ENCODE measurements around the gene FAM50A.

The FAM50A gene

DNA sequence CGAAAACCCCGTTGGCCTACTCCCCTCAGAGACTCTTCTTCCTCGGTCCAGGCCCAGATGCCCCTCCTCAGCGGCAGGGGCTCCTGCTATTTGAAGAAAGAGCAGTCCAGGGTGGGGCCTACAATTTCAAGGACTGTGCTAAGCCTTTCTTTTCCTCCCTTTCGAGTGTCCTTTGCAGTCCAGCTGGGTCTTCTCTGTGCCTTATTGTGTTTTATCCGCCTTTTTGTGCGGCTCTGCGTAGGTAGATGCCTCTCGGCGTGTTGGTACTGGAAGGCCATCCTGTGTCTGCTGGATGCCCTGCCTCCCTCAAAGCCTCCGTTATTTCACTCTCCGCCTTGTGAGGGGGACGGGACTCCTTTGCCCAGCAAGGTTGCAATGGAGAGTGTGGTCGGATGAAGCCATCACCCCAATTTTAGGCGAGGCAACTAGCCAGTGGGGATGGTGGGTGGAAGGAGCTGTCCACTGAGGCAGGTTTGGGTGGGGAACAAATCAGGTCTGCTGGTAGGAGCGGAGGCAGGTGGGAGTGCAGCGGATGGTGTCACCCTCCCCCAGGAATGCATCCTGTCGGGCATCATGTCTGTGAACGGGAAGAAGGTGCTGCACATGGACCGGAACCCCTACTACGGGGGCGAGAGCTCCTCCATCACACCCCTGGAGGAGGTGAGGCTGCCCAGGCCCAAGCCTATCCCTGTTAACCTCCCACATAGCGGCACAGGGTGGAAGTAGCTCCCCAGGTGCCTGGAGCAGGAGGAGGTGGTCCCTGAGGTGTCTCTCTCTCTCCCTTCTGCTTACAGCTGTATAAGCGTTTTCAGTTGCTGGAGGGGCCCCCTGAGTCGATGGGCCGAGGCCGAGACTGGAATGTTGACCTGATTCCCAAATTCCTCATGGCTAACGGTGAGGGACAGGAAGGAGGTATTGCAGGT lies 5.7 kb upstream of the FAM50A start:
- TF ChIP-seq, protein P1, sequence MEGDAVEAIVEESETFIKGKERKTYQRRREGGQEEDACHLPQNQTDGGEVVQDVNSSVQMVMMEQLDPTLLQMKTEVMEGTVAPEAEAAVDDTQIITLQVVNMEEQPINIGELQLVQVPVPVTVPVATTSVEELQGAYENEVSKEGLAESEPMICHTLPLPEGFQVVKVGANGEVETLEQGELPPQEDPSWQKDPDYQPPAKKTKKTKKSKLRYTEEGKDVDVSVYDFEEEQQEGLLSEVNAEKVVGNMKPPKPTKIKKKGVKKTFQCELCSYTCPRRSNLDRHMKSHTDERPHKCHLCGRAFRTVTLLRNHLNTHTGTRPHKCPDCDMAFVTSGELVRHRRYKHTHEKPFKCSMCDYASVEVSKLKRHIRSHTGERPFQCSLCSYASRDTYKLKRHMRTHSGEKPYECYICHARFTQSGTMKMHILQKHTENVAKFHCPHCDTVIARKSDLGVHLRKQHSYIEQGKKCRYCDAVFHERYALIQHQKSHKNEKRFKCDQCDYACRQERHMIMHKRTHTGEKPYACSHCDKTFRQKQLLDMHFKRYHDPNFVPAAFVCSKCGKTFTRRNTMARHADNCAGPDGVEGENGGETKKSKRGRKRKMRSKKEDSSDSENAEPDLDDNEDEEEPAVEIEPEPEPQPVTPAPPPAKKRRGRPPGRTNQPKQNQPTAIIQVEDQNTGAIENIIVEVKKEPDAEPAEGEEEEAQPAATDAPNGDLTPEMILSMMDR (IDR thresholded peaks at IDR 0.05; ENCODE audit: low read depth, low read length, missing control alignments) = no peak
- peak overlapping the region; percentile 62 for H3K4me3 ChIP-seq (ENCODE audit: low read depth, low read length)
- DNase-seq (ENCODE audit: low read depth) = no peak
- in situ Hi-C loops (cut with HindIII; ENCODE audit: low sequenced_read_pairs) = no loop called here

DNA sequence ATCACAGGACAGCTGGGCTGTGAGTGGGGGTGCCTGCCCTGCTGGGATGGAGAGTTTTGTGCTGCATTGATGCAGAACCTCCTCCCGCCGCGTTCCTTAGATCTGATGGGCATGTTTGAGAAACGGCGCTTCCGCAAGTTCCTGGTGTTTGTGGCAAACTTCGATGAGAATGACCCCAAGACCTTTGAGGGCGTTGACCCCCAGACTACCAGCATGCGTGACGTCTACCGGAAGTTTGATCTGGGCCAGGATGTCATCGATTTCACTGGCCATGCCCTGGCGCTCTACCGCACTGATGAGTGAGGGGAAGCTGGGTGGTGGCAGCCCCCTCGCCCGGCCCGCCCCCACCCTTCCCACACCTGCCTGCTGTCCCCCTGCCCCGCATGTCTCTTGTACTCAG lies 4.1 kb upstream of the FAM50A start:
- no peak for DNase-seq (ENCODE audit: low read depth)
- TF ChIP-seq, protein P1 (IDR thresholded peaks at IDR 0.05; ENCODE audit: low read depth, low read length, missing control alignments) = no peak
- H3K4me3 ChIP-seq (ENCODE audit: low read depth, low read length) = no peak overlapping the region
- in situ Hi-C loops (cut with HindIII; ENCODE audit: low sequenced_read_pairs) = no loop called here

DNA sequence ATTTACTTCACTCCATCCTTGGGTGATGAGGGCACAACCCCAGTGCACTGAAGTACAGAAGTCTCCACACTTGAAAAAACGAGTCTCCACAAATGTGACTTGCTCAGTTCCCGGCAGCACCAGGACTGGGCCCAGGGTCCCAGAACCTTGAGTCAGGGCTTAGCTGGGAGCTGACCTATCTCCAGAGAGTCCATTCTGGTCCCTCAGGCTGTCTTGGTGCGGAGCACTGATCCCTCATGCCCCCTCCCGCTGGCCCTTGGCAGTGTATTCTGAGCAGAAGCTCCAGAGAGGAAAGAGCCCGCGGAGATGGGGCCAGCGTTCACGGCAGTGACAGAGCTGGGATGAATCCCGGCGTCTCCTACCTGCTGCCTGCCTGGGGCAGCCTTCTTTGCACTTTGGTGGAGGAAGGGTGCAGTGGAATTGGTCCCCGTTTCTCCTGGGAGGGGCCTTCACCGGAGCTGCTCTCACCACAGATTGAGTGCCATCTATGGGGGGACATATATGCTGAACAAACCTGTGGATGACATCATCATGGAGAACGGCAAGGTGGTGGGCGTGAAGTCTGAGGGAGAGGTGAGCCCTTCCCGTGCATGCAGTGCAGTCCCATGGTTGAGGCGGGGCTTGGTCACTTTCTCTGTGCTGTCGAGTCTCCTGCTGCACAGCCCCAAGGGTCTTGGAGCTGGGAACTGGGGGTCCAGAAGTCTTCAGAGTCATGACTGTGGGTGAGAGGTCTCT lies 3.2 kb upstream of the FAM50A start:
- no peak for DNase-seq (ENCODE audit: low read depth)
- H3K4me3 ChIP-seq (ENCODE audit: low read depth, low read length) = no peak overlapping the region
- in situ Hi-C loops (cut with HindIII; ENCODE audit: low sequenced_read_pairs) = no loop called here
- TF ChIP-seq, protein P1 (IDR thresholded peaks at IDR 0.05; ENCODE audit: low read depth, low read length, missing control alignments) = no peak

DNA sequence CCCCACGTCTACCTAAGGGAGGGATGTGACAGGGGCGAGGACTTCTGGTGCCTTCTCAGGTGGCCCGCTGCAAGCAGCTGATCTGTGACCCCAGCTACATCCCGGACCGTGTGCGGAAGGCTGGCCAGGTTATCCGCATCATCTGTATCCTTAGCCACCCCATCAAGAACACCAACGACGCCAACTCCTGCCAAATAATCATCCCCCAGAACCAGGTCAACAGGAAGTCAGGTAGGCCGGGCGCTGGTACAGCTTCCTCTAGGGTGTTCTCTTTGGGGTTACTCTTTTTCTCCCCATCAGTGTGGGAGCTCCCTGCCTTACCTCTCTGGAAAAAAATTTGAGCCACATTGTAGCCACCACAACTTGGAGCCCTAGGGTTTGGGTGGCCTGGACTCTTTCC lies 2.4 kb upstream of the FAM50A start:
- TF ChIP-seq, protein P1 (IDR thresholded peaks at IDR 0.05; ENCODE audit: low read depth, low read length, missing control alignments) = no peak
- in situ Hi-C loops (cut with HindIII; ENCODE audit: low sequenced_read_pairs) = no loop called here
- no peak for DNase-seq (ENCODE audit: low read depth)
- H3K4me3 ChIP-seq (ENCODE audit: low read depth, low read length) = no peak overlapping the region

DNA sequence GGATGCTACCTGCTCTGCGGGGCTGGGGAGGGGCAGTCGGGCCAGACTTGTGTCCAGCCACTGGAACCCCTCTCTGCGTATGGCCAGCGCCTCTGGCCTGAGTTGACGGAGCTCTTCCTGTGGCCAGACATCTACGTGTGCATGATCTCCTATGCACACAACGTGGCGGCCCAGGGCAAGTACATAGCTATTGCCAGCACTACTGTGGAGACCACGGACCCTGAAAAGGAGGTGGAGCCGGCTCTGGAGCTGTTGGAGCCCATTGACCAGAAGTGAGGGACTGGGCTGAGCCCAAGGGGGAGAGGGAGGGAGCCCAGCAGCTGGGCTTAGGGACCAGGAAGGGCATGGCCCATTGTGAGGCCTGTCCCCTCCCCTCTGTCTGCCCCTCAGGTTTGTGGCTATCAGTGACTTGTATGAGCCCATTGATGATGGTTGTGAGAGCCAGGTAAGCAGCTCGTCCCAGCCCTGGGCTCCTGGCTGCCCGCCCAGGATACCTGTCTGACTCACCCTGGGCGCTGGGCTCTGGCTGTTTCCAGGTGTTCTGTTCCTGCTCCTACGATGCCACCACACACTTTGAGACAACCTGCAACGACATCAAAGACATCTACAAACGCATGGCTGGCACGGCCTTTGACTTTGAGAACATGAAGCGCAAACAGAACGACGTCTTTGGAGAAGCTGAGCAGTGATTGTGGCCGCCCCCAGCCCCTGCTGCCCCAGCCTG lies 1.8 kb upstream of the FAM50A start:
- TF ChIP-seq, protein P1 (IDR thresholded peaks at IDR 0.05; ENCODE audit: low read depth, low read length, missing control alignments) = no peak
- DNase-seq (ENCODE audit: low read depth) = no peak
- in situ Hi-C loops (cut with HindIII; ENCODE audit: low sequenced_read_pairs) = no loop called here

DNA sequence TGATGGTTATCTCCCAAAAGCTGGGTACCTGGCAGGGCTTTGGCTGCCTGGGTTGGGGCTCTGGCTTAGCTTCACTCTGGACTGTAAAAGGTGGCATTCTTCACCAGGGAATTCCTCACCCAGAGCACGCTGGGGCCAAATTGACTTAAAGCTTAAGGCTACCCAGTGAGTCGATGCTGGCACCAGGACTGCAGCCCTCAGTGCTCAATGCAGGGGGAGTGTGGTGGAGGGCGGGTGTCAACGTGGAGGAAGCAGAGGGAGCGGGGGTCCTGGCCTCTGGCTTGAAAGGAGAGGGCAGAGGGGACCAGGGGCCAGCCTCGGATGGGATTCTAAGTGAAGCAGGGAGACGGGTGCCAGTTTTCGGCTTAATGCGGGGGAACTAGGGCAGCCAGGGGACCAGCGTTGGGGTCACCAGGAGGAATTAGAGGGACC lies 446 bp upstream of the FAM50A start:
- TF ChIP-seq, protein P1 (IDR thresholded peaks at IDR 0.05; ENCODE audit: low read depth, low read length, missing control alignments) = no peak
- in situ Hi-C loops (cut with HindIII; ENCODE audit: low sequenced_read_pairs) = no loop called here
- H3K4me3 ChIP-seq (ENCODE audit: low read depth, low read length) = peak overlapping the region; percentile 25
- DNase-seq (ENCODE audit: low read depth) = no peak

More for the DNA sequence above, 1.8 kb upstream of the FAM50A start:
- H3K4me3 ChIP-seq (ENCODE audit: low read depth, low read length) = no peak overlapping the region

Data from astrocyte of the cerebellum (primary cell).